HL-60 (cell line): ENCODE measurements around the gene GRIK1.

Source experiments
- DNase-seq, 2 experiments: peaks; one replicate each; pipeline ENCODE4 v3.0.0-alpha.2; 2010 to 2020; ENCODE audit warnings: low read depth in 1 of 2, low spot score in 1 of 2
- H3K27ac ChIP-seq: fragments of 250-450 bp; sonication (Bioruptor Pico); replicated peaks from 2 replicates; pipeline ENCODE4 v1.5.1; 2020; ENCODE audit warnings: mild to moderate bottlenecking, moderate library complexity
- H3K27me3 ChIP-seq: fragments of 250-450 bp; sonication (Bioruptor Pico); 2 replicates; pipeline ENCODE4 v1.5.1; 2021; ENCODE audit warnings: mild to moderate bottlenecking, moderate library complexity; ENCODE audit not compliant: insufficient read depth, poor library complexity, severe bottlenecking
- H3K4me3 ChIP-seq: replicated peaks from 2 replicates; pipeline ENCODE4 v1.5.1; 2011; ENCODE audit warnings: mild to moderate bottlenecking, control low read depth, low read length; ENCODE audit not compliant: insufficient read depth
- CTCF ChIP-seq: IDR thresholded peaks from one replicate; pipeline ENCODE4 v1.5.1; 2011; ENCODE audit warnings: low read length, control low read depth, inconsistent platforms; ENCODE audit not compliant: insufficient read depth
- GABPA ChIP-seq: IDR thresholded peaks from 2 replicates; pipeline ENCODE4 v1.6.1; 2012; ENCODE audit warnings: low read depth
- POLR2AphosphoS5 ChIP-seq: IDR thresholded peaks from 2 replicates; pipeline ENCODE4 v1.6.1; 2012; ENCODE audit warnings: low read depth
- REST ChIP-seq: IDR thresholded peaks from 2 replicates; pipeline ENCODE4 v1.6.1; 2012; ENCODE audit warnings: low read depth; ENCODE audit not compliant: insufficient replicate concordance
- SPI1 ChIP-seq: IDR thresholded peaks from 2 replicates; pipeline ENCODE4 v1.6.1; 2012; ENCODE audit warnings: low read depth, mild to moderate bottlenecking, borderline replicate concordance

GRIK1 gene

DNA sequence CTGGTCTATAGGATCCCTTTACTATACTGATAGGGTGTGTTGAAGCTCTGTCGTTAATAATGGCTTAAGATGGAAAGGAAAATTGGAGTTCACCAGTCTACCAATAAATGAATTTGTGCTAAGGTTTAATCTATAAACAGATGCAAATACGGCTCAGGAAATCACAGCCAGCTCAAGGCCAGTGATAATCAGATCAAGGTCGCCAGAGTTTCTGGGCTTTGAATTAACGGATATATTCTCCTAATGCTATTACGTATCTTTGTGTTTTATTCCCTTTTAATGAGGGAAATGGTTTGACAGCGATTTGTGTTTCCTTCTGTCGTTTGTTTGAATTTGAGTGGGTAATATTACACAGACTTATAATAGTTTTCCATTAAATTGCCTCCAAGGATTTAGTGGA is 361.5 kb downstream of the GRIK1 start:
- Histone ChIP-seq H3K27ac (no peak overlapping the region), H3K27me3 (no peaks in the 10 kb centered on the region), H3K4me3 (no peak overlapping the region)
- TF ChIP-seq CTCF (no peak), SPI1 (no peak), REST (no peak), POLR2AphosphoS5 (no peak), GABPA (no peak)
- no peak for DNase-seq

DNA sequence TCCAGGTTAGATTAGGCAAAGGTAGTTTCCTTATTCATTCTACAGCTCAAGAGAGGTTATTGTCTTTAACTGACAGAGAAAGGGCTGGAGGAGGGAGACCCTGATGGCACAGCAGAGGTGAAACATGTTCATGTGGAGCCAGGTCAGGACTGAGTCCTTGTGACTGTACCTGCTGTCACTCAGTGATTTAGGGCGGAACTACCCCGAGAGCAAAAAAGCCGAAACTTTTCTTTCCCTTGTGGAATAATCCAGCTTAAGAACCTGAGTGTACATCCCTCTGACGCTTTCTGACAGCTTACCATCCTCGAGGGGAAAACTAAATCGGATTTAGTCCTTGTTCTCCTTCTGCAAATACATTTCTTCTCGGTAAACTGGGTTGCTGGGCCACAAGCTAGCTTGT is 367.8 kb downstream of the GRIK1 start:
- H3K4me3 ChIP-seq: no peak overlapping the region
- DNase-seq: peak in 1 of 2 experiments; percentile 26
- no peak for TF ChIP-seq REST
- no peak for TF ChIP-seq GABPA
- no peak for TF ChIP-seq SPI1
- TF ChIP-seq POLR2AphosphoS5: no peak
- TF ChIP-seq CTCF: no peak
- no peak overlapping the region for H3K27ac ChIP-seq
- H3K27me3 ChIP-seq: no peaks in the 10 kb centered on the region

DNA sequence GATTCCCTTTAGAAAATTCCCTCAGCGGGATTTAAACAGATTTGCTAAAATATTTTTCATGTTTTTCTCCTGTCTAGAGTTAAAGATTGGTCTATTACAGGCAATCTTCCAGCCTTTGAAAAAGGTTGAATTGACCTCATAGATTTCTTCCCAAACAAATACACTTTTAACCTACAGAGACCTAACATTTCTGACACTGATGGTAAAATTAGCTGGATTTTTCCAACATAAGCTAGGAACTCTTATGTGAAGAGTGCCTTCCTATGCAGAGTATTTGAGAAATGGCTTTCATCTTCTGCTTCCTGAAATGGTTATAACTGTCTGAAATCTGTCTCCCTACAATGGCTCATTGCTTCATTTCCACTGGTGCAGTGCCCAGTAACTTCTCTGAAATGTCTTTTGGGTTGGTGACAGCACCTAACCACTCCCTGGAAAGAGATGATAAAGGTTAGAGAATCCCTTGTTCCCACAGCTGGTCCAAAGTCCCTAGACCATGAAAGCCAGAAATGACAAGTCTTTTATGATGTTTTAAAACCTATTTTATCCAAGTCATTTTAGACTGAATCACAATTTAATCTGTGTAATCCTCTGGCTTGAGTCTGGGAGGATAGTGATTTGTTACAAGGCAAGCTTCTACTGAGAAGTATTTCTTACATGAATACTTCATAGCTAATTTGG is 371.6 kb downstream of the GRIK1 start:
- TF ChIP-seq POLR2AphosphoS5 (no peak), GABPA (no peak), CTCF (no peak), SPI1 (no peak)
- Histone ChIP-seq H3K27ac (no peak overlapping the region), H3K27me3 (no peaks in the 10 kb centered on the region), H3K4me3 (no peak overlapping the region)
- peak in 1 of 2 experiments; percentile 27 for DNase-seq
